ENCODE results near the gene LTBP2.

LTBP2 gene

GRCh38 chr14:74609721-74610120 lies 2.3 kb downstream of the LTBP2 start:
- TF ChIP-seq ZNF274 (IDR thresholded peaks at IDR 0.05; ENCODE audit: low read length): no peak
- no peak for TF ChIP-seq ZNF274 (tag by site-specific recombination; IDR thresholded peaks at IDR 0.05; ENCODE audit: borderline replicate concordance)
- peak; percentile 91 for TF ChIP-seq SCRT1 (tag by site-specific recombination; IDR thresholded peaks at IDR 0.05; ENCODE audit: borderline replicate concordance)
- TF ChIP-seq HOXA7 (CRISPR knock-in tag; IDR thresholded peaks at IDR 0.05; ENCODE audit: borderline replicate concordance): no peak
- TF ChIP-seq ZNF366 (tag by site-specific recombination; conservative IDR thresholded peaks at IDR 0.05): no peak
- TF ChIP-seq BCL6B (tag by site-specific recombination; IDR thresholded peaks at IDR 0.05): 0 out of 2 replicates have a peak, but pooled peaks have one; percentile 7
- no peak for TF ChIP-seq ZSCAN5A (tag by site-specific recombination; IDR thresholded peaks at IDR 0.05)
- TF ChIP-seq CTCF (tag by site-specific recombination; IDR thresholded peaks at IDR 0.05): no peak
- no peak for TF ChIP-seq KLF16 (tag by site-specific recombination; IDR thresholded peaks at IDR 0.05)
- TF ChIP-seq SCRT2 (tag by site-specific recombination; IDR thresholded peaks at IDR 0.05): peak; percentile 93
- no peak for TF ChIP-seq ZNF280D (tag by site-specific recombination; IDR thresholded peaks at IDR 0.05)
- TF ChIP-seq GFI1B (tag by site-specific recombination; IDR thresholded peaks at IDR 0.05): no peak
- CTCF ChIA-PET: interaction anchor here (0.5 to 2.4 kb wide), 24 partner anchors 9 to 476 kb away, joined by 3 to 29 read pairs (median 3); partner anchors contain the start of gene ACYP1
- POLR2A ChIA-PET: interaction anchor here (1.3 to 1.5 kb wide), 2 partner anchors 117 to 154 kb away, joined by 3 to 4 read pairs; partner anchors contain the start of genes ISCA2, NPC2 and YLPM1
- Histone ChIP-seq H3K36me3 (ENCODE audit: control insufficient read depth in 2 of 2, insufficient read depth in 1 of 2, low read length in 2 of 2) (no peaks in the 10 kb centered on the region), H3K4me3 (ENCODE audit: low read depth, low read length) (no peak overlapping the region), H3K4me1 (ENCODE audit: control insufficient read depth, insufficient read depth, low read length) (peaks cover 3% of the 10 kb centered on the region; the same call in 1 of the 2 replicates), H3K9me3 (ENCODE audit: control insufficient read depth, insufficient read depth, low read depth, low read length) (no peaks in the 10 kb centered on the region), H3K27ac (ENCODE audit: extremely low read depth, low read depth, low read length) (no peak overlapping the region)

GRCh38 chr14:74608959-74609611 lies 3.0 kb downstream of the LTBP2 start:
- ChIA-PET POLR2A (interaction anchor here (0.9 to 1.5 kb wide), 3 partner anchors 36 to 155 kb away, joined by 3 to 4 read pairs (median 4); partner anchors contain the start of genes ISCA2, NPC2 and YLPM1), CTCF (interaction anchor here (0.6 to 2.4 kb wide), 40 partner anchors 10 to 475 kb away, joined by 3 to 29 read pairs (median 4); partner anchors contain the start of gene ACYP1)
- Histone ChIP-seq H3K9me3 (ENCODE audit: control insufficient read depth, insufficient read depth, low read depth, low read length) (no peaks in the 10 kb centered on the region), H3K27ac (ENCODE audit: extremely low read depth, low read depth, low read length) (no peak overlapping the region), H3K4me3 (ENCODE audit: low read depth, low read length) (no peak overlapping the region), H3K4me1 (ENCODE audit: control insufficient read depth, insufficient read depth, low read length) (peaks cover 3% of the 10 kb centered on the region; the same call in 1 of the 2 replicates), H3K36me3 (ENCODE audit: control insufficient read depth in 2 of 2, insufficient read depth in 1 of 2, low read length in 2 of 2) (no peaks in the 10 kb centered on the region)
- no peak for TF ChIP-seq ZNF501 (tag by site-specific recombination; IDR thresholded peaks at IDR 0.05)
- TF ChIP-seq ZBTB48 (tag by site-specific recombination; IDR thresholded peaks at IDR 0.05): no peak
- TF ChIP-seq ZBTB6 (tag by site-specific recombination; IDR thresholded peaks at IDR 0.05): no peak
- TF ChIP-seq AEBP2 (tag by site-specific recombination; IDR thresholded peaks at IDR 0.05; ENCODE audit: borderline replicate concordance): no peak
- TF ChIP-seq ZNF175 (tag by site-specific recombination; IDR thresholded peaks at IDR 0.05): no peak
- TF ChIP-seq SP7 (tag by site-specific recombination; IDR thresholded peaks at IDR 0.05): no peak
- no peak for TF ChIP-seq ZFP37 (tag by site-specific recombination; IDR thresholded peaks at IDR 0.05)
- TF ChIP-seq ZNF2 (tag by site-specific recombination; IDR thresholded peaks at IDR 0.05): peak; percentile 55
- TF ChIP-seq CTCF (tag by site-specific recombination; IDR thresholded peaks at IDR 0.05): peak; percentile 64
- 0 out of 2 replicates have a peak, but pooled peaks have one; percentile 38 for TF ChIP-seq TRIM28 (IDR thresholded peaks at IDR 0.05; ENCODE audit: borderline replicate concordance, low read length)
